GM18526 (cell line): ENCODE measurements around the gene CDCA3.

ENCODE experiments used
- POLR2A ChIP-seq: IDR thresholded peaks from 3 replicates; pipeline ENCODE4 v1.6.1; 2011; ENCODE audit not compliant: insufficient read length; ENCODE audit errors: extremely low read depth

CDCA3 gene

GRCh38 chr12:6871052-6871957, 20.2 kb upstream of the CDCA3 start:
- no peak for TF ChIP-seq POLR2A

GRCh38 chr12:6869049-6870021, 18.2 kb upstream of the CDCA3 start:
- no peak for TF ChIP-seq POLR2A

GRCh38 chr12:6868211-6869048, 17.3 kb upstream of the CDCA3 start:
- no peak for TF ChIP-seq POLR2A

DNA sequence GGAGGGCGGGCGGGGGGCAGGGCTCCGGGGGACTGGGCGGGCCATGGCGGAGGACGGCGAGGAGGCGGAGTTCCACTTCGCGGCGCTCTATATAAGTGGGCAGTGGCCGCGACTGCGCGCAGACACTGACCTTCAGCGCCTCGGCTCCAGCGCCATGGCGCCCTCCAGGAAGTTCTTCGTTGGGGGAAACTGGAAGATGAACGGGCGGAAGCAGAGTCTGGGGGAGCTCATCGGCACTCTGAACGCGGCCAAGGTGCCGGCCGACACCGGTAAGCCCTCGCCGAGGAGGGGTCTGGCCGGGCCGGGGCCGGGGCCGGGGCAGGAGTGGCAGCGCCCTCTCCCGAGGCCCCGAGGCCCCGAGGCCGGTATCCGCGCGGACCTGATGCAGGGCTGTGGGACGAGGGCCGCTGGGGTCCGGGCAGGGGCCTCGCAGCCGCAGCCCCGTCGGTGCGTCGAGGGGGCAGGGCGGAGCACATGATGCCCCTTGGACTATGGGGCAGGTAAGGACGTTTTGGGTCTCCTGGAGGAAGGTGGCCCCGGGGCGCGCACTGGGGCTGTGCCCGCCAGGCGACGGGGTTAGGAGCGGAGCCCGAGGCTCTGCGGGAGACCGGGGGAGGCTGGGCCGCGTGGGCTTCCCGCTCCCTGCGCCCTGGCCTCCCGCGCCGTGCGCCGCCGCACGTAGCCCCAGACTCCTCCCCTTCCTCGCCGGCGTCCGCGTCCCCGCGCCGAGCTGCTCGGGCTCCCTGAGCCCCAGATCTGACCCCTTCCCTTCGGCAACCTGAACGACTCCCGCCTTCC, 16.5 kb upstream of the CDCA3 start, which contains the start of gene TPI1:
Gene TPI1 (plus strand): TSS at position 119 of the 798 bp plus-strand sequence. CDS start 36 bp downstream, at position 155.
- TF ChIP-seq POLR2A = peak; percentile 99

DNA sequence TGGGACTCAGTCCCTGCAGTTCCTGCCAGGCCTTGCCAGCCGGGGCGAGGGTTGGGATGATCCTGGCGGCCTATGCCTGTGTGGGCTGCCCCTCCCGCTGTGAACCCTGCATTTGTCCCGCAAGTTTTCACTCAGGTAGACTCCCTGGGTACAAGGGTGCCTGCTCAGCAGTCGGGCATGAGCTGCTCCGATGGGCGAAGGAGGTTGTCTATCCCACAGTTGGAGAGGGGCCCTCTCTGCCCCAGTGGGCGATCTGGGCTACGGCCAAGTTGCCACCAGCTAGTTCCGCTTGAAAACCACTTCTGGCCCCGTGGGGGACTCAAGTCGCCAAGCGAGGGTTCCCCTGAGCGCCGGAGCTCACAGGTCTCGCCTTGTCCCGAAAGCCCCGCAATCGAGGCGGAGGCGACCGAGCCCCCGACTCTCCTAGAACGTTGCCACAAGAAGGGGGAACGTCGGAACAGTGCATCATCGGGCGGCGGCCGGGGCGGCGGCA, 15.9 kb upstream of the CDCA3 start:
- no peak for TF ChIP-seq POLR2A

DNA sequence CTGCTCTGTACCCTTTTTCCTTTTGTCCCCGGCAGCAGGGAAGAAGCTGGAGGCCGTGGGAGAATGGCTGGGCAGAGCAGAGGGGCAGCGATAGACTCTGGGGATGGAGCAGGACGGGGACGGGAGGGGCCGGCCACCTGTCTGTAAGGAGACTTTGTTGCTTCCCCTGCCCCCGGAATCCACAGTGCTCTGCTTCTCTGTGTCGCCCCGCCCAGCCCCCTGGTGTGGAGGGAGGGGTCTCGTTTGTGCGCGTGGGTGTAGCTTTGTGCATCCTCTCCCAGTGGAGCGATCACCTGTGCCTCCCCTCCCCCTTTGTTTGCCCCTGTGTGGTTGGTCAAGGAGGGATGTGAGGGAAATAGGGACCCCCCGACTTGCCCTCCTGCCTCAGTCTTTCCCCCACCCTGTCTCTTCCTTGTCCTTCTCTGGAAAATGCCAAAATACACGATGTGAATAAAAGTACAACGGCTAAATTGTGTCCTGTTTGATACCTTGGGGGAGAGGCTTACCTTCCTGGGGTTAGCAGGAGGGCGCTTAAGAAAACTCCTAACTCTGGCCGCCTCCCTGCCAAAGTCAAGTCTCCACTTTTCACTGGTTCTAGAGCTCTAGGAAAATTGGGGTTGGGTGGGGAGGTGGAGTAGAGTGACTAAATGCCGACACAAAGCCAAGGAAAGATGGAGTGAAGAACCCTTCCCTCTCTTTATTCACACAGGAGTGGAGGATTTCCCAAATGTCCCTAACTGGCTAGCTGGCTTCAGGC, 15.3 kb upstream of the CDCA3 start:
- no peak for TF ChIP-seq POLR2A

DNA sequence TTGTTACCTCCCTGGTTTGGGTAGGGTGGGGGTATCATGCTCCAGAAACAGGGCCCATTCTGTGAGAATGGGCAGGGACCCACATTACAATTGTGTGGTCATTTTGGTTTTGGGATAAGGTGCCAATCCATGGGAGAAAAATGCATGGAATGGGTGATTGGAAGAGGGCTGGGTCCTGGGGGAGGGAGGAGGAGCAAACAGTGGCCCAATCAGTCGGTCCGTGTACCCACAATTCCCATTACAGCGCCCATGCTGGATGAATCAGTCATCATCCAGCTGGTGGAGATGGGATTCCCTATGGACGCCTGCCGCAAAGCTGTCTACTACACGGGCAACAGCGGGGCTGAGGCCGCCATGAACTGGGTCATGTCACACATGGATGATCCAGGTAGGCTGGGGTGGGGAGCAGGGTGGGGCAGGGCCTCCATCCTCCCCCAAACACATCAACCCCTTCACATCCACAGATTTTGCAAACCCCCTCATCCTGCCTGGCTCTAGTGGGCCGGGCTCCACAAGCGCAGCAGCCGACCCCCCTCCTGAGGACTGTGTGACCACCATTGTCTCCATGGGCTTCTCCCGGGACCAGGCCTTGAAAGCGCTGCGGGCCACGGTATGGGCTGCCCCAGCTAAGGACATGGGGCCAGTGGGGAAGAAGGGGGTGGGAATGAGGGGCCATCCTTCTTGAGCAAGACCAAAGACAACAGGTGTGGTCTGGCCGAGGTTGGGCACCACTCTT, 12.7 kb upstream of the CDCA3 start:
- no peak for TF ChIP-seq POLR2A

GRCh38 chr12:6863033-6863432, 11.9 kb upstream of the CDCA3 start:
- no peak for TF ChIP-seq POLR2A

GRCh38 chr12:6861391-6861790, 10.3 kb upstream of the CDCA3 start:
- no peak for TF ChIP-seq POLR2A

GRCh38 chr12:6860942-6861341, 9.9 kb upstream of the CDCA3 start:
- TF ChIP-seq POLR2A = no peak

DNA sequence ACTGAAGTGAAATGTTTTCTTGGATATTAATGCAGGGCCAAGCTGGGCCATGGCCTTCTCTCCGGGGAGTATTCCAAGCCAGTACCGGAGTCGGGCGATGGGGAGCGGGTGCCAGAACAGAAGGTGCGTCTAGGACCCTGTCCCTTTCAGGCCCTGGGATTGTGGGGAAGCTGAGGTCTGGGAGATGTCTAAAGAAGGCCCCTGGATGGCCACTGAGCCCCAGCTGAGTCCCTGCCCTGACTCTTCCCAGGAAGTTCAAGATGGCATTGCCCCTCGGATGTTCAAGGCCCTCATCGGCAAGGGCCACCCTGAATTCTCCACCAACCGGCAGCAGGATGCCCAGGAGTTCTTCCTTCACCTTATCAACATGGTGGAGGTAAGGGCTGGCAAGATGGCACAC, 9.0 kb upstream of the CDCA3 start:
- no peak for TF ChIP-seq POLR2A

GRCh38 chr12:6858799-6859198, 7.7 kb upstream of the CDCA3 start:
- TF ChIP-seq POLR2A = no peak
